Ramos (cell line): ENCODE data around the gene ADAMTS17.

ENCODE experiments used
- in situ Hi-C: fragments of 300-500 bp; cut with MboI; formaldehyde crosslinking; loops from one replicate; pipeline ENCODE4 v1.14.3; 2022; ENCODE audit warnings: low sequenced_read_pairs; ENCODE audit not compliant: unreplicated experiment

ADAMTS17 gene

DNA sequence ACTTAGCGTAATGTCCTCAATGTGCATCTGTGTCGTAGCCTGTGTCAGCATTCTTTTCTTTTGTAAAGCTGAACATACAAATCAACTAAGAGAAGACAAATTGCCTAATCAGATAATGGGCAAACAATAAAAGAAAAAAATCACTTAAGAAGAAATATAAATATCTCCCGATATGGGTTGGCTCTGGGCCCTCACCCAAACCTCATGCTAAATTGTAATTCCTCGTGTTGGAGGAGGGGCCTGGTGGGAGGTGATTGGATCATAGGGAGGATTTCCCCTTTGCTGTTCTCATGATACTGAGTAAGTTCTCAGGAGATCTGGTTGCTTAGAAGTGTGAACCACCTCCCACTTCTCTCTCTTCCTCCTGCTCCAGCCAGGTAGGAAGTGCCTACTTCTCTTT lies 323.6 kb downstream of the ADAMTS17 start:
- in situ Hi-C loops = no loop called here

DNA sequence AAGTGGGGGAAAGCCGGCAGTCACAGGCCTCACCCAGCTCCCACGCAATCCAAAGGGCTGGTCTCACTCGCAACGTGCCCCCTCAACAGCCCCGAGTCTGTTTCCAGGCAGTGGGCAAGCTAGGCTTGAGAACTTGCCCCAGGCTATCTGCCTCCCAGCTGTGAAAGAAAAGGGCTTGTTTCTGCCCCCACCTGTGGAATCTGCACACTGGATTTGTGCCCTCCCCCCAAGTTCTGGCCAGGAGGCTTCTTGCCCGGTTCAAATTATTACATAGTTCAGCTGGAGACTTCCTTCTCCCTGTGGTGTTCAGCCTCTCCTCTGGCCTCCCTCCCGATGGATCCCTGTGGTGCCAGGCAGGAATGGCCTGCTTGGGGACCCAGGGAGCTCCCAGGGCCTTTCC lies 324.6 kb downstream of the ADAMTS17 start:
- in situ Hi-C loops = no loop called here

DNA sequence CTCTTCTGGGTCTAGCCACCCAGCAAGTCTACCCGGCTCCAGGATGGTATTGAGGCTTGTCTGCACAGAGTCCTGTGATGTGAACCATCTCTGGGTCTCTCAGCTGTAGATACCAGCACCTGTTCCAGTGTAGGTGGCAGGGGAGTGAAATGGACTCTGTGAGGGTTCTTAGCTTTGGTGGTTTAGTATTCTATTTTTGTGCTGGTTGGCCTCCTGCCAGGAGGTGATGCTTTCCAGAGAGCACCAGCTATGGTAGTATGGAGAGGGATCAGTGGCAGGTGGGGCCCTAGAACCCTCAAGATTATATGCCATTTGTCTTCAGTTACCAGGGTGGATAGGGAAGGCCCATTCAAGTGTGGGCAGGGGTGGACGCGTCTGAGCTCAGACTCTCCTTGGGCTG lies 325.1 kb downstream of the ADAMTS17 start:
- in situ Hi-C loops = no loop called here

DNA sequence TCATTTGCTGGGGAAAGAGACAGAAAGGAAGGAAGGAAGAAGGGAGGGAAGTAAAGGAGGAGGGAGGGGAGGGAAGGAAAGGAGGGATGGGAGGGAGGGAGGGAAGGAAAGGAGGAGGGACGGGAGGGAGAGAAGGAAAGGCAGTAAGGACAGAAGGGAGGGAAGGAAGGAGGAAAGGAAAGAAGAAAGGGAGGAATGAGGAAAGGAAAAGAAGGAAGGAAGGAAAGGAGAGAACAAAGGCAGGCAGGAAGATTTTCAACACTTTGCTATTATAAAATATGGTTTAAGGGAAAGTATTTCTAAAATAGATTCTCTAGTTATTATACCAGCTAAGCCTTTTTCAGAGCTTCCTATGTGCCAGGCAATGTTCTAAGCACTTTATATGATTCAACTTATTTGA lies 330.5 kb downstream of the ADAMTS17 start:
- in situ Hi-C loops = no loop called here

DNA sequence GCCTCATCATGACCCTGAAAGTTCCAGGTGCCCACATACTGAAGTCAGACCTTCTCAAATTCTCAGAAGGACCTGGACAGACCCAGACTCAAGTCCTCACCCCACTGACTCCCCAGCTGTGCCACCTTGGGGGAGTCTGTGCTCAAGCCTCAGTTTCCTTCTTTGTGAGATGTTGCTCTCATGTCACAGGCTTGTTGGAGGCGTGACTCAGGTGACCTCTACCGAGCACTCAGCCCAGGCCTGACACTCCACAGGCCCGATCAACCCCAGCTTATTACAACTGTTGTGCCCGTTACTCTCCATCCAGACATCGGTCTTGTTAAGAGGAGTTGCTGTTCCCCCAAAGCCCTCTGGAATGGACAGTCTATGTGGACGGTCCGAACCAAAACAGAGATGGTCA lies 332.4 kb downstream of the ADAMTS17 start:
- in situ Hi-C loops = no loop called here

DNA sequence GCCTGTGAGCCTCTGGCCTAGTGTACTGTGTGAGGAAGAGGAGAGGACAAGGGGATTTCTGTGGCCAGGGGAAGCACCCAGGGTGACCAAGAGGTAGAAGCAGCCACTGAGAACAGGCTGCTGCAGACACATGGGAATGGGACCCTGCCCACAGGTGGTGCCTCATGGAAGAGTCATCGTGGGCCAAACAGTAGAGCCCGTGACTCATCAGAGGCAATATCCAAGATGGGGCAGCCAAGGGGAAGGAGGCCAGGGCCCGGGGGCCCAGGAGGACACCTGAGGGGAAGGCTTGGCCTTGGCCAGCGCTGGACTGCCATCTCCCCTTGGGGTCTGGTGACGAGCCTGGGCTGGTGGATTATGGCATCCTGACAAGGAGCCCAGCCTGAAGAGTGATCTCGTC lies 333.5 kb downstream of the ADAMTS17 start:
- in situ Hi-C loops = no loop called here

DNA sequence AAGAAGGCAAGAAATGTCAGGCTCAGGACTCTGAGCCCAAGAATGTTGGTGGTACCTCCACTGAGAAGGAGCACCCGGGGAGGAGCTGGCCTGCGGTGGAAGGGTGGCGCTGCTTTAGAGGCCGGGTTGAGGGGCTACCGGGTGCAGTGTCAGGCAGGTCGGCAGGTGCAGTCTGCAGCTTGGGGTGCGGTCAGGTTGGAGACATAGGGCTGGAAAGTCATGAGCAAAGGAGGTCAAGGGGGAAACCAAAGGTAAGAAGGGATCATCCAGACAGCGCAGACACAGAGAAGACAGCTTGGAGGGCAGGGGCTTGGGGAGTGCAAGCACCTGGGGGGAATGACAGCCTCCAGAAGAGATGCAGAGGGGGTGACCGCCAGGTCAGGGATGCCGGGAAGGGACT lies 334.2 kb downstream of the ADAMTS17 start:
- in situ Hi-C loops = no loop called here

DNA sequence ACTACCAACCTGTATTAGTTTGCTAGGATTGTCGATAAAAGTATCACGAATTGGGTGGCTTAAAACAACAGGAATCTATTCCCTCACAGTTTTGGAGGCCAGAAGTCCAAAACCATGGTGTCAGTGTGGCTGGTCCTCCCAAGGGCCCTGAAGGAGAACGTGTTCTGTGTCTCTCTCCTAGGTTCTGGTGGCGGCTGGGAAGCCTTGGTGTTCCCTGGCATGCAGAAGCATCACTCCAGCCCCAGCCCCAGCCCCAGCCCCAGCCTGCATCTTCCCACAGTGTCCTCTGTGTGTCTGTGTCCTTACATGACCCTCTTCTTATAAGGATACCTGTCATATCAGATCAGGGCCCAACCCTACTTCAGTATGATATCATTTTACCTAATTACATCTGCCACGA lies 336.1 kb downstream of the ADAMTS17 start:
- in situ Hi-C loops = no loop called here

DNA sequence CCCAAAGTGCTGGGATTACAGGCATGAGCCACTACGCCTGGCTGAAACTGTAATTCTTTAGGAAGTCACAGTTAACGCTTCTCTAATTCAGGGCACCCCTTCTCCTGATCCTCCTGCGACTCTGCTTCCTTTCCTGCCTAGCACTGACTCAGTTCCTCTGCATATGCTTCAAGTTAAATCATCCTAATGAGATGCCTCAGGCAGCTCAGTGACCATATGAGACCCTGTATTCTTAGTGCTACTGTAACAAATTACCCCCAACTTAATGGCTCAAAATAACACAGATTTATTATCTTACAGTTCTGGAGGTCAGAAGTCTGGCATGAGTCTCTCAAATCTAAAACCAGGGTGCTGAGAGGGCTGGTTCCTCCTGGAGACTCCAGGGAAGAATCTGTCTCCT lies 336.8 kb downstream of the ADAMTS17 start:
- in situ Hi-C loops = no loop called here

DNA sequence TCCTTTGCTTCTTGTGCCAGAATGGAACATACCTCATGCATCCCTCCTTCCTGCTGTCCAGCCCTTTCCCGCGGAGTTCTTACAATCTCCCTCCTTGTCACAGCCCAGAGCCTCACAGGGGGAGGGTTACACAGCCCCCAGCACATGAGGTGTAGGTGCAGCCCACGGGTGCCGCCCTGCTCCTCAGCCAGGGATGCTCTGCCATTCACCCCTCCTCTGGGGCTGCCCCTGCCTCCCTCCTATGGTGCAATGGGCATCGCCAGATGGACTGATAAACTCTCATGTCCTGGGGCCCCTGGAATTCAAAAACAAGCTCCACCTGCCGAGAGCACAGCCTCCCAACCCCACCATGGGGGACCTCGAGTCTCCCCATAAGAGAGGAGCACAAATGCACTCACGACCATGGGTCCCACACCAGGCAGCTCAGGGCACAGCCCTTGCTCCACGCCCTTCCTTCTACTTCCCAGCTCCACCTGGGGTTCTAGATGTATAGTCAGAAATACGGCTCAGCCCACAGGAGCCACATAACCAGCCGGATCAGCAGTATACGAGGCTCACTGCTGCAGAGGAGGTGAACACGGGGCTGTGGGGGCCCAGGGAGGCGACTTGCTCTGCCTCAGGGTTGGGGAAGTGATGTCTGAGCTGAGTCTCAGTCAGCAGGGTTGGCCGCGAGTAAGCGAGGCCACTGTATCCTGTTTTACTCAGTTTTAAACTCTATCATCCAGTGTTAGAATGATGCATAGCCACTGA lies 338.8 kb downstream of the ADAMTS17 start:
- in situ Hi-C loops = no loop called here

DNA sequence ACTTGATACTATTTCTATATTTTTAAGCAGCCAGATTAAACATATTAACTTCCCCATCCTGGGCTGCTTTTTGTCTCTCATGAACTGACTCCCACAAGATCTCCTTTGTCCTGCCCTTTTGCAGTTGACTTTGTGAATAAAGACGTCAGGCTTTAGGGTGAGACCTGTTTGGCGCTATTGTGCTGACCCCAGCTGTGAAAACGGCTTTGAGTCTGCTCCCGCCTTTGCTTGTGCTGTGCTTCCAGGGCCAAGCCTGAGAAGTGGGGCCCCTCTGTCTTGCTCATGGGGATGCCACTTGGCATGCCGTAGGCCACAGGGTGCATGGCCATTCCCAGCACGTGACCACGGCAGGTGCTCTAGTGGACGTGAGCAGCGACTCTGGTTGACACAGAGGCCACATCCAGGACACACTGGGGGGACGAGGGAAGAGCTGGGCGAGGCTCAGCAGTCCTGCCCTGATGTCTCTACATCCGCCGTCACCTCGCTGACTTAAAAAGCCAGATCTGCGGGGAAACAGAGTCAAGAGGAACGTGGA lies 339.6 kb downstream of the ADAMTS17 start:
- in situ Hi-C loops = no loop called here

DNA sequence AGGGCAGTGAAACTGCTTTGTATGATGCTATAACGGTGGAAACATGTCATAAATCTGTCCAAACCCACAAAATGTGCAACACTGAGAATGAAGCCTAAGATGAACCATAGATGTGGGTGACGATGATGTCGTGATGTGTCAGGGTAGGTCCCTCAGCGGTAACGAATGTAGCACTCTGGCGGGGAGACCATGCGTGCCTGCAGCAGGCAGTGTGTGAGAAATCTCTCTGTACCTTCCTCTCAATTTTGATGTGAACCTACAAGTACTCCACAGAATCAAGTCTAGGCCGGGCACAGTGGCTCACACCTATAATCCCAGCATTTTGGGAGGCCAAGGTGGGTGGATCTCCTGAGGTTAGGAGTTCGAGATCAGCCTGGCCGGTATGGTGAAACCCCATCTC lies 340.4 kb downstream of the ADAMTS17 start:
- in situ Hi-C loops = no loop called here

DNA sequence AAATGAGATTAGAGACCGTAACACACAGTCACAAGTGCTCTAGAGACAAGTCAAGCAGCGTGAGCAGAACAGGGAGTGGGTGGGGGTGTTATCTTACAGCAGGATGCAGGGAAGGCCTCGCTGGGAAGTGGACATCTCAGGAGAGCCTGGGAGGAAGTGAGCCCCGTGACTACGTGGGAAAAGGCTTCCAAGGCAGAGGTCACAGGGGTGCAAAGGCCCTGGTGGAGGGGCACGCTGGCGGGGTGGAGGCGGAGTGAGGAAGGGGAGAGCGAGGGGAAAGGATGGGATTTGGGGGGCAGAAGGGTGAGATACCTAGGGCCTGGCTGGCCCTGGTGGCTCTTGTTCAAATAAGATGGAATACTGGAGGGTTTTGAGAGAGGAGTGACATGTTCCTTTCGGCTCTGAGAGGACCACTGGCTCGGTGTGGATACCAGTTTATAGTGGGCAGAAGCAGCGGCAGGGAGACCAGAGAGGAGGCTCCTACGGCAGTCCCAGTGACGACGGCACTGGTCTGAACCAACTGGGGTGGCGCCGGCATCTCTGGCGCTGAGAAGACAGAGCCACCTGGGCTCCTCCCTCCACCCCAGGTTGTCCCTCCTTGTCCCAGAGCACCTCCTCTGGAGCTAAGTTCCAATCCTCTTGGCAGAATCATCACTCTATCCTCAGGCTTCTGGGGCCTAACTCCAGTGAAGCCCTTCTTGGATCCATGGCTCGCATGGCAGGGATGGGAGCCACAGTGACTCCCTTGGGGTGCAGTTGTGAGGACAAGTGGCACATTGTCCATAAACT lies 342.3 kb downstream of the ADAMTS17 start:
- in situ Hi-C loops = no loop called here

DNA sequence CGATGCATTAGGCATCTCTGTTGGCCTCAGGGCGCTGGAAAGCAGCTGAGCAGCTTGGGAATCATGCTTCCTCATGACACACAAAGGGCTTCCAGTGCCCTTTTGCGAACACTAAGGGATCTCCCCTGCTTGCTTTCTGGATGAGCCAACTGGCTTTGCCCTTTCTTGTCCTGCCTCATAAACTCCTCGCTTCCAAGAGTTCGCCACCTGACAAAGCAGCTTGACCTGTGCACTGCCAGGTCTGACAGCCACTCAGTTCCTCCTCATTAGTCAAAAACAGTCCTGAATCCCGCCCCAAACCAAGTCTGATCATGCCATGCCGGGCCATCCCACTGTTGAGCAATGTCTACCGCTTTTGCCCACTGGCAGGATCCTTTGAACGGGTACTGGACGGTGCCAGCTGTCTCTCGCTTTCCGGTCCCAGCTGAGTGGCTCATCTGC lies 343.1 kb downstream of the ADAMTS17 start:
- in situ Hi-C loops = no loop called here

DNA sequence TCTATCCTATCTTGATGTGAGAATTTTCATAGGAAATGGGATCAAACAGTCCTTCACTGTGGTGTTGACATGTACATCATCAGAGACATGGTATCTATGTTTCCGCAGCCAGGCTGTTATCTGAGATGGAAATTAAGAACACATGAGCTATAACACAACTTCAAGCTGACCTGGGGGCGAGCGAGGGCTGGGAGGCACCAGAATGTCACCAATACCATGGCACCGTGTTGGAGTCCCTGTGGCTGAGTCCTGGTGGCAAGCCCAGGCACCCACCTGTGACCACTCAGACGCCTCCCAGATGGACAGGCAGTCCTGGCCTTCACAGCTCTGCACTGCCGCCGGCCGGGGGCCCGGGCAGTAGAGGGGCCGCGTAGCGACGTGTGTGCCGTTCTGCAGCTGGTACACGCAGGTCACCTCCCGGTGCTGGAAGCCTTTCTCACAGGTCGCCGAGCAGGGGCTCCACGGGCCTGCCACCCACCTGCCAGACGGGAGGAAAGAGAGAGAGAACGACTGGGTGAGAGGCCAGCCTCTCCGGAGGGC lies 344.6 kb downstream of the ADAMTS17 start:
- in situ Hi-C loops = no loop called here

DNA sequence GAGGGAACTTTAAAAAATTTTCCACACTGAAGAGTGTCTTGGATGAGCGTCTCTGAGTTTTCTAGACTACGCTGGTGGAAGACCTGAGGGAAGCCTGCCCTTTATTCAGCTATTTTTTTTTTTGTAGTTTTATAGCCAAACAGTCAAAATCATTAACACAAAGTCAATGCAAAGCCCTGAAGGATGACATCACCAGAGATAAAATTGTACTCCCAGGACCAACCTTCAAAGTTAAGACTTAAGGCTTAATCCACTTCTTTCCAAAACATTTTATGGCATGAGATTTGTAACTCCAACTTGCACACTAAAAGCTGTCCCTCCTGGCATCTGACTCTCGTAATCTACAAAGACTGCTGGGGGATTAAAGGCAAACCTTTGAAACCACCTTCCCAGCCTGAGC lies 345.1 kb downstream of the ADAMTS17 start:
- in situ Hi-C loops = no loop called here

DNA sequence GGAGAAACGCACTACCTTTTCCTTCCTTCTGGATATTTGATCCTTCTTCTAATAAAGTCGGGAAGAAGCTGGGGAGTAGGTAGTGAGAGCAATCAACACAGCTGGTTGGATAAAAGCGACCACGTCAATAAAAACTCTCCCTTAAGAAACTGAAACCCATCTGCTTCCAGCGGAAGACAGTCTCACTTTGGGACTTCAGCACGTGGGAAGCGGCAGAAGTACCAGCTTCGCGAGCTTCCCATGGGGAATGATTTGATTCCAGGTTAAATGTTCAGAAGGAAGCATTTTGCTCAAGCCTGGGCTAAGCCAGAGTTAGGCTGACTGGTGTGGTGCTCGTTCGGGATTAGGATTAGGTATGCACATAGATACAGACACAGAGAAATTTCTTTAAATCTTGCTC lies 346.2 kb downstream of the ADAMTS17 start:
- in situ Hi-C loops = no loop called here

DNA sequence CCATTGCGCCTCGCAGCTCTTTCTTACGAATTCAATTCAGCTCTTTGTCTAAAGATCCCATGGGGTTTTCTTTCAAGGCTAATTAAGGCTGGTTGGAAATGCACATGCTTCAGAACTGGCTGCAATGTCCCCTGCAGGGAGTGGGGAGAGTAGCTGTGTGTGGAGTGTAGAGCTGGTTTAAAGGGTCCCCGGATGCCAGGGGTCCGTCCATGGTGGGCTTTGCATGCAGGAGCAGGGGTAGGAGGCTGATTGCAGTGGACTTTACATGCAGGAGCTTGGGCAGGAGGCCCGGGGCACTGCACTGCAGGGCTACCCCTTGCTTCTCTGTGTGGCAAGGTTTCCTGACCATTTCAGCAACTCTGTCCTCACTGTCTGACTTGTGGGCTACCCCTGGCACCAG lies 346.9 kb downstream of the ADAMTS17 start:
- in situ Hi-C loops = no loop called here

DNA sequence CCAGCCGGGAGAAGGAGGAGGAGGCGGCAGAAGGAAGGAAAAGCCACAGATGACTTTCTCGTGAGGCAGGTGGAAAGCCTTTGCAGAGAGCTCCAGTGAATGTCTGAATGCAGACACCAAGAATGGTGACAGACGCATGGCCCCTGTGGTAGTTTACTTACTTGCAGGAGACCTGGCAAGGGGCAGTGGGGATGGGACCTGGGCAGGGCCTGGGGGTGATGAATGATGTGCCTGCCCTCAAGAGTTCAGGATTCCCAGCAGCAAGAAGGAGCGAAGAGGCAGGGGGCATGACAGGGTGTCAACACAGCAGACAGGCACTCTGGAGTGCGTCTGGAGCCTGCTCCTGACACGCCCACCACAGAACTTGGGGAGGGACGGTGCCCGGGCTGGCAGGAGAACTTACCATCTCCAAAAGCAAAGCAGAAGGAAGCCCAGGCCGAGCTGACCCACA lies 348.1 kb downstream of the ADAMTS17 start:
- in situ Hi-C loops = no loop called here

DNA sequence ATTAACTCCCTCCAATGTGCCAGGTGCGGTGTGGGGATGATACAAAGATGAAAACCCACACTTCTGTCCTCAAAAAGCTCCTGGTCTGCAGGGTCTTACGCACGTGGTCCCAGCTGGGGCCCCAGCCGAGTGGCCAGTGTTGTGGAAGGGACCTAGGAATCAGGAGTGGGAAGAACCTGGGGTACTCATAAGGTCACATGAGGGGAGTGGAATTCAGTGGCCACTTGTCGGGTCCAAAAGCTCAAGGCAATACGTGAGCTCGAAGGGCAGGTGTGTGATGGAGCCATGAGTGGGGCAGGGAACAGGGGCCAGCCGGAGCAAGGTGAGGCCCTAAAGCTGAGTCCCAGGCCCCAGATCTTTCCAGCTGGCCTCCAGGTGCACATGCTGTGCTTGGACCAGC lies 348.5 kb downstream of the ADAMTS17 start:
- in situ Hi-C loops = no loop called here

DNA sequence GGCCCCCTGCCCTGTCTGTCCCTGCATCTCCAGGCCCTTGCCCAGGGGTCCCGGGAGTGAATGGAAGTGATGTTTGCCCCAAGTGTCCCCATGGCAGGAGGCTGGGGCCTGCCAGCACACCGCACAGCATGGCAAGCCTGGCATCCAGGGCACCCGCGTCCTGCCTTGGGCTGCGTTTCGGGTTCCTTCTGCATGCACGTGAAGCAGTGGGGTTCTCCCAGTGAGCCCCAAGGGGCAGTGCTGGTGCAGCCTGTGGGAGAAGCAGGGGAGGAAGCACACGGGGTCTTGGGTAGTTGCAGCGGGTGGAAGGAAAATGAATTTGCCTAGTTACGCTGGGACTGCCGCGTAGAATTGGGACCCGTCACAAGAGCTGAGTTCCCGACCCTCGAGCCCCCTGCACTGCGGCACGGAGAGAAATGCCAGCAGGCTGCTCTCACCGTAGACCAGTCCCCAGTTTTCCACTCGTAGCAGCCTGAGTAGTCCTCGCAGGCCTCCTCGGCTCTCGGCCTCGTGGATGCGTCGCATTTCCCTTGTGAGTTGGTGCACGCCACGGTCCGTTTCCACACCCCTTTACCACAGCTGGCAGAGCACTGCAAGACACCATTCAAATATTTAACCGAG lies 349.1 kb downstream of the ADAMTS17 start:
- in situ Hi-C loops = no loop called here
